WTC11 (cell line): ENCODE data around the gene RERG. TPM values are rescaled to one million over a fixed set of nuclear protein-coding genes. Genes with fewer than 3 reads are reported as not detected.

Source experiments
- ATAC-seq: fragments of 200-7000 bp; cut with Tn5 transposase; 2 replicates; pipeline ENCODE4 v1.10.0; 2021; ENCODE audit warnings: mild to moderate bottlenecking, moderate library complexity
- CTCF ChIA-PET: fragments of 300-600 bp; sonication (Branson Sonifier 250); formaldehyde crosslinking; loops from one replicate; lab custom pipeline; 2021; ENCODE audit warnings: antibody characterized with exemption; lab: Charles Lee
- POLR2A ChIA-PET: fragments of 350-600 bp; sonication (Branson Sonifier 250); formaldehyde crosslinking; loops from one replicate; lab custom pipeline; 2021; ENCODE audit warnings: antibody characterized with exemption; lab: Charles Lee
- DNase-seq: peaks from one replicate; pipeline ENCODE4 v3.0.0; 2021; ENCODE audit warnings: low spot score
- H3K27ac Mint-ChIP-seq: 2 replicates; pipeline ENCODE4 v1.8.0; 2021; ENCODE audit warnings: mixed read lengths
- H3K27me3 Mint-ChIP-seq: 2 replicates; pipeline ENCODE4 v1.8.0; 2021; ENCODE audit warnings: low read depth, mild to moderate bottlenecking, moderate library complexity, mixed read lengths
- H3K36me3 Mint-ChIP-seq: 2 replicates; pipeline ENCODE4 v1.8.0; 2021; ENCODE audit warnings: mixed read lengths
- H3K4me1 Mint-ChIP-seq: 2 replicates; pipeline ENCODE4 v1.8.0; 2022; ENCODE audit warnings: mixed read lengths
- H3K4me3 Mint-ChIP-seq: 2 replicates; pipeline ENCODE4 v1.8.0; 2021; ENCODE audit warnings: mild to moderate bottlenecking, moderate library complexity, mixed read lengths
- H3K9me3 Mint-ChIP-seq: 2 replicates; pipeline ENCODE4 v1.8.0; 2021; ENCODE audit warnings: mixed read lengths
- FOXK1 ChIP-seq: sonication (generic); formaldehyde crosslinking; IDR thresholded peaks from 2 replicates; pipeline ENCODE4 v1.8.0; 2022; ENCODE audit warnings: mild to moderate bottlenecking, moderate library complexity, missing genetic modification reagents
- IRF2 ChIP-seq: sonication (generic); formaldehyde crosslinking; IDR thresholded peaks from 2 replicates; pipeline ENCODE4 v1.8.0; 2022; ENCODE audit warnings: low read depth, missing genetic modification reagents, borderline replicate concordance
- JUN ChIP-seq: sonication (generic); formaldehyde crosslinking; IDR thresholded peaks from 2 replicates; pipeline ENCODE4 v1.8.0; 2023; ENCODE audit warnings: mild to moderate bottlenecking, missing genetic modification reagents
- MYBL2 ChIP-seq: sonication (generic); formaldehyde crosslinking; IDR thresholded peaks from 2 replicates; pipeline ENCODE4 v1.8.1; 2023; ENCODE audit warnings: mild to moderate bottlenecking, moderate library complexity, missing genetic modification reagents
- NR2C2 ChIP-seq: sonication (generic); formaldehyde crosslinking; IDR thresholded peaks from 2 replicates; pipeline ENCODE4 v1.8.0; 2022; ENCODE audit warnings: mild to moderate bottlenecking, missing genetic modification reagents
- NR3C1 ChIP-seq: sonication (generic); formaldehyde crosslinking; conservative IDR thresholded peaks from 2 replicates; pipeline ENCODE4 v1.8.1; 2023; ENCODE audit warnings: low read depth, mild to moderate bottlenecking, missing genetic modification reagents
- PRRX2 ChIP-seq: fragments of 250-450 bp; sonication (Bioruptor Pico); IDR thresholded peaks from 2 replicates; pipeline ENCODE4 v1.8.0; 2021; ENCODE audit warnings: mild to moderate bottlenecking
- RORB ChIP-seq: fragments of 250-450 bp; sonication (Bioruptor Pico); IDR thresholded peaks from 2 replicates; pipeline ENCODE4 v1.9.0; 2021; ENCODE audit warnings: mild to moderate bottlenecking
- TCF7 ChIP-seq: sonication (generic); formaldehyde crosslinking; IDR thresholded peaks from 2 replicates; pipeline ENCODE4 v1.8.0; 2022; ENCODE audit warnings: mild to moderate bottlenecking, low read depth, missing genetic modification reagents, moderate library complexity
- TP53 ChIP-seq: sonication (generic); formaldehyde crosslinking; IDR thresholded peaks from 2 replicates; pipeline ENCODE4 v1.8.1; 2023; ENCODE audit warnings: mild to moderate bottlenecking, missing genetic modification reagents
- ZNF423 ChIP-seq: fragments of 250-450 bp; sonication (Bioruptor Pico); IDR thresholded peaks from 2 replicates; pipeline ENCODE4 v2.1.2; 2022; ENCODE audit warnings: mild to moderate bottlenecking, moderate library complexity
- ZNF671 ChIP-seq: fragments of 250-450 bp; sonication (Bioruptor Pico); IDR thresholded peaks from 2 replicates; pipeline ENCODE4 v1.8.0; 2021; ENCODE audit warnings: mild to moderate bottlenecking
- total RNA-seq: library from RNA; stranded (reverse); gene quantifications from 3 replicates; pipeline ENCODE4 v1.2.3, GENCODE V29; 2021
- TF ChIP-seq, protein P1 (sequence below): fragments of 250-450 bp; sonication (Bioruptor Pico); IDR thresholded peaks from 2 replicates; pipeline ENCODE4 v1.9.0; 2021; ENCODE audit warnings: mild to moderate bottlenecking, borderline replicate concordance
- TF ChIP-seq, protein P2 (sequence below): sonication (generic); formaldehyde crosslinking; IDR thresholded peaks from 2 replicates; pipeline ENCODE4 v1.8.1; 2022; ENCODE audit warnings: mild to moderate bottlenecking, missing genetic modification reagents, moderate library complexity, borderline replicate concordance
- TF ChIP-seq, protein P3 (sequence below): sonication (generic); formaldehyde crosslinking; IDR thresholded peaks from 2 replicates; pipeline ENCODE4 v1.8.1; 2022; ENCODE audit warnings: low read depth, mild to moderate bottlenecking, moderate library complexity, missing genetic modification reagents, borderline replicate concordance
- TF ChIP-seq, protein P4 (sequence below): sonication (generic); formaldehyde crosslinking; IDR thresholded peaks from 2 replicates; pipeline ENCODE4 v1.8.1; 2023; ENCODE audit warnings: mild to moderate bottlenecking, missing genetic modification reagents, moderate library complexity
- TF ChIP-seq, protein P5 (sequence below): sonication (generic); formaldehyde crosslinking; IDR thresholded peaks from 2 replicates; pipeline ENCODE4 v1.8.0; 2022; ENCODE audit warnings: missing genetic modification reagents
- TF ChIP-seq, protein P6 (sequence below): sonication (generic); formaldehyde crosslinking; IDR thresholded peaks from 2 replicates; pipeline ENCODE4 v1.8.0; 2022; ENCODE audit warnings: mild to moderate bottlenecking, missing genetic modification reagents
- TF ChIP-seq, protein P7 (sequence below): sonication (generic); formaldehyde crosslinking; IDR thresholded peaks from 2 replicates; pipeline ENCODE4 v1.8.0; 2022; ENCODE audit warnings: mild to moderate bottlenecking, missing genetic modification reagents
- TF ChIP-seq, protein P8 (sequence below): sonication (generic); formaldehyde crosslinking; IDR thresholded peaks from 2 replicates; pipeline ENCODE4 v1.8.0; 2022; ENCODE audit warnings: mild to moderate bottlenecking, missing genetic modification reagents

The RERG gene
- total RNA-seq, 1 experiment from 2014 or later = 0.28 TPM

DNA sequence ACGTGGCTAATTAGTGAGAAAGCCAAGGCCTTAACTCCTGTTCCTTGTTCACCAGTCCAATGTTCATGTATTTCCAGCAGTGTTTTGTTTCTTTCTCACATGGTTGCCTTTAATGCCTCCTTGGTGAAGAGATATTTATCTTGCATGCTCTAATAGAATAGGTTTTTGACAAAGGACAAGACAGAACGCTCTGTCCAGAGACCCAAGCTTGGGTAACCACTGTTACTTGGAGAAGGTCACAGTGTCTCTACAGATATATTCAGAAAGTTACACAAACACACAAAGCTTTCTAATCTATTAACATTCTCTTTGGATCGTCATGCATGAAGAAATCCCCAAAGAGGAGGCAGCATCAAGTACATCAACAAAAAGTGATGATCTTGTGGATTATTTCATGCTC lies 33.1 kb downstream of the RERG start (continued):
- TF ChIP-seq, protein P1, sequence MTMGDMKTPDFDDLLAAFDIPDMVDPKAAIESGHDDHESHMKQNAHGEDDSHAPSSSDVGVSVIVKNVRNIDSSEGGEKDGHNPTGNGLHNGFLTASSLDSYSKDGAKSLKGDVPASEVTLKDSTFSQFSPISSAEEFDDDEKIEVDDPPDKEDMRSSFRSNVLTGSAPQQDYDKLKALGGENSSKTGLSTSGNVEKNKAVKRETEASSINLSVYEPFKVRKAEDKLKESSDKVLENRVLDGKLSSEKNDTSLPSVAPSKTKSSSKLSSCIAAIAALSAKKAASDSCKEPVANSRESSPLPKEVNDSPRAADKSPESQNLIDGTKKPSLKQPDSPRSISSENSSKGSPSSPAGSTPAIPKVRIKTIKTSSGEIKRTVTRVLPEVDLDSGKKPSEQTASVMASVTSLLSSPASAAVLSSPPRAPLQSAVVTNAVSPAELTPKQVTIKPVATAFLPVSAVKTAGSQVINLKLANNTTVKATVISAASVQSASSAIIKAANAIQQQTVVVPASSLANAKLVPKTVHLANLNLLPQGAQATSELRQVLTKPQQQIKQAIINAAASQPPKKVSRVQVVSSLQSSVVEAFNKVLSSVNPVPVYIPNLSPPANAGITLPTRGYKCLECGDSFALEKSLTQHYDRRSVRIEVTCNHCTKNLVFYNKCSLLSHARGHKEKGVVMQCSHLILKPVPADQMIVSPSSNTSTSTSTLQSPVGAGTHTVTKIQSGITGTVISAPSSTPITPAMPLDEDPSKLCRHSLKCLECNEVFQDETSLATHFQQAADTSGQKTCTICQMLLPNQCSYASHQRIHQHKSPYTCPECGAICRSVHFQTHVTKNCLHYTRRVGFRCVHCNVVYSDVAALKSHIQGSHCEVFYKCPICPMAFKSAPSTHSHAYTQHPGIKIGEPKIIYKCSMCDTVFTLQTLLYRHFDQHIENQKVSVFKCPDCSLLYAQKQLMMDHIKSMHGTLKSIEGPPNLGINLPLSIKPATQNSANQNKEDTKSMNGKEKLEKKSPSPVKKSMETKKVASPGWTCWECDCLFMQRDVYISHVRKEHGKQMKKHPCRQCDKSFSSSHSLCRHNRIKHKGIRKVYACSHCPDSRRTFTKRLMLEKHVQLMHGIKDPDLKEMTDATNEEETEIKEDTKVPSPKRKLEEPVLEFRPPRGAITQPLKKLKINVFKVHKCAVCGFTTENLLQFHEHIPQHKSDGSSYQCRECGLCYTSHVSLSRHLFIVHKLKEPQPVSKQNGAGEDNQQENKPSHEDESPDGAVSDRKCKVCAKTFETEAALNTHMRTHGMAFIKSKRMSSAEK (CRISPR knock-in tag) = no peak
- TF ChIP-seq, protein P2, sequence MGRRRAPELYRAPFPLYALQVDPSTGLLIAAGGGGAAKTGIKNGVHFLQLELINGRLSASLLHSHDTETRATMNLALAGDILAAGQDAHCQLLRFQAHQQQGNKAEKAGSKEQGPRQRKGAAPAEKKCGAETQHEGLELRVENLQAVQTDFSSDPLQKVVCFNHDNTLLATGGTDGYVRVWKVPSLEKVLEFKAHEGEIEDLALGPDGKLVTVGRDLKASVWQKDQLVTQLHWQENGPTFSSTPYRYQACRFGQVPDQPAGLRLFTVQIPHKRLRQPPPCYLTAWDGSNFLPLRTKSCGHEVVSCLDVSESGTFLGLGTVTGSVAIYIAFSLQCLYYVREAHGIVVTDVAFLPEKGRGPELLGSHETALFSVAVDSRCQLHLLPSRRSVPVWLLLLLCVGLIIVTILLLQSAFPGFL (CRISPR knock-in tag) = no peak
- TF ChIP-seq, protein P3, sequence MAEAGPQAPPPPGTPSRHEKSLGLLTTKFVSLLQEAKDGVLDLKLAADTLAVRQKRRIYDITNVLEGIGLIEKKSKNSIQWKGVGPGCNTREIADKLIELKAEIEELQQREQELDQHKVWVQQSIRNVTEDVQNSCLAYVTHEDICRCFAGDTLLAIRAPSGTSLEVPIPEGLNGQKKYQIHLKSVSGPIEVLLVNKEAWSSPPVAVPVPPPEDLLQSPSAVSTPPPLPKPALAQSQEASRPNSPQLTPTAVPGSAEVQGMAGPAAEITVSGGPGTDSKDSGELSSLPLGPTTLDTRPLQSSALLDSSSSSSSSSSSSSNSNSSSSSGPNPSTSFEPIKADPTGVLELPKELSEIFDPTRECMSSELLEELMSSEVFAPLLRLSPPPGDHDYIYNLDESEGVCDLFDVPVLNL (CRISPR knock-in tag) = no peak
- TF ChIP-seq NR2C2 (CRISPR knock-in tag) (no peak), ZNF423 (CRISPR knock-in tag) (no peak), IRF2 (CRISPR knock-in tag) (no peak), JUN (no peak), TP53 (CRISPR knock-in tag) (no peak)

DNA sequence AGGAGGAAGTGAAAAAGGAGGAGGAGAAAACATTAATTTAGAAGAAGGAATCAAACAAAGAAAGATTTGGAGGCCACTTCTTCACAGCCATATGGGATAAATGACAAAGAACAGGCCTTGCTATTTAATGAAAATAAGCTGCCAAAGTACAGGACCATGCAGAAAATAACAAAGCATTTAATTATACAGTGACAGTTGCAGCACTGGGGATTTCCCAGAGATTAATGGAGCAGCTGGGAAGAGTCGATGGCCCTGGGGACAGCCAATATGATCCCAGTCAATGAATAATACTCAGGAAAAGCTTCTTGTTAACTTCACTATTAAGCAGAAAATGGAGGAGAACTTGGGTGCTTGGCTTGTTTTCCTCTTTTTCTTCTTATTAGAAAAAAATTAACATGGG lies 34.6 kb downstream of the RERG start:
- POLR2A ChIA-PET = no interaction called here
- CTCF ChIA-PET = interaction anchor here (1.4 to 1.7 kb wide), 2 partner anchors 34 to 41 kb away, joined by 4 to 5 read pairs; partner anchors contain the start of gene RERG
- no peaks in the 10 kb centered on the region for H3K4me1 Mint-ChIP-seq
- TF ChIP-seq, protein P4, sequence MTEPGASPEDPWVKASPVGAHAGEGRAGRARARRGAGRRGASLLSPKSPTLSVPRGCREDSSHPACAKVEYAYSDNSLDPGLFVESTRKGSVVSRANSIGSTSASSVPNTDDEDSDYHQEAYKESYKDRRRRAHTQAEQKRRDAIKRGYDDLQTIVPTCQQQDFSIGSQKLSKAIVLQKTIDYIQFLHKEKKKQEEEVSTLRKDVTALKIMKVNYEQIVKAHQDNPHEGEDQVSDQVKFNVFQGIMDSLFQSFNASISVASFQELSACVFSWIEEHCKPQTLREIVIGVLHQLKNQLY (CRISPR knock-in tag) = no peak
- TF ChIP-seq FOXK1 (CRISPR knock-in tag) (no peak), ZNF671 (CRISPR knock-in tag) (no peak), TCF7 (CRISPR knock-in tag) (no peak), ZNF423 (CRISPR knock-in tag) (no peak), JUN (no peak), NR3C1 (CRISPR knock-in tag) (no peak), RORB (CRISPR knock-in tag) (no peak), MYBL2 (CRISPR knock-in tag) (no peak), TP53 (CRISPR knock-in tag) (no peak), PRRX2 (CRISPR knock-in tag) (no peak)
- TF ChIP-seq, protein P5, sequence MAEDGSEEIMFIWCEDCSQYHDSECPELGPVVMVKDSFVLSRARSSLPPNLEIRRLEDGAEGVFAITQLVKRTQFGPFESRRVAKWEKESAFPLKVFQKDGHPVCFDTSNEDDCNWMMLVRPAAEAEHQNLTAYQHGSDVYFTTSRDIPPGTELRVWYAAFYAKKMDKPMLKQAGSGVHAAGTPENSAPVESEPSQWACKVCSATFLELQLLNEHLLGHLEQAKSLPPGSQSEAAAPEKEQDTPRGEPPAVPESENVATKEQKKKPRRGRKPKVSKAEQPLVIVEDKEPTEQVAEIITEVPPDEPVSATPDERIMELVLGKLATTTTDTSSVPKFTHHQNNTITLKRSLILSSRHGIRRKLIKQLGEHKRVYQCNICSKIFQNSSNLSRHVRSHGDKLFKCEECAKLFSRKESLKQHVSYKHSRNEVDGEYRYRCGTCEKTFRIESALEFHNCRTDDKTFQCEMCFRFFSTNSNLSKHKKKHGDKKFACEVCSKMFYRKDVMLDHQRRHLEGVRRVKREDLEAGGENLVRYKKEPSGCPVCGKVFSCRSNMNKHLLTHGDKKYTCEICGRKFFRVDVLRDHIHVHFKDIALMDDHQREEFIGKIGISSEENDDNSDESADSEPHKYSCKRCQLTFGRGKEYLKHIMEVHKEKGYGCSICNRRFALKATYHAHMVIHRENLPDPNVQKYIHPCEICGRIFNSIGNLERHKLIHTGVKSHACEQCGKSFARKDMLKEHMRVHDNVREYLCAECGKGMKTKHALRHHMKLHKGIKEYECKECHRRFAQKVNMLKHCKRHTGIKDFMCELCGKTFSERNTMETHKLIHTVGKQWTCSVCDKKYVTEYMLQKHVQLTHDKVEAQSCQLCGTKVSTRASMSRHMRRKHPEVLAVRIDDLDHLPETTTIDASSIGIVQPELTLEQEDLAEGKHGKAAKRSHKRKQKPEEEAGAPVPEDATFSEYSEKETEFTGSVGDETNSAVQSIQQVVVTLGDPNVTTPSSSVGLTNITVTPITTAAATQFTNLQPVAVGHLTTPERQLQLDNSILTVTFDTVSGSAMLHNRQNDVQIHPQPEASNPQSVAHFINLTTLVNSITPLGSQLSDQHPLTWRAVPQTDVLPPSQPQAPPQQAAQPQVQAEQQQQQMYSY (CRISPR knock-in tag) = no peak
- TF ChIP-seq, protein P6, sequence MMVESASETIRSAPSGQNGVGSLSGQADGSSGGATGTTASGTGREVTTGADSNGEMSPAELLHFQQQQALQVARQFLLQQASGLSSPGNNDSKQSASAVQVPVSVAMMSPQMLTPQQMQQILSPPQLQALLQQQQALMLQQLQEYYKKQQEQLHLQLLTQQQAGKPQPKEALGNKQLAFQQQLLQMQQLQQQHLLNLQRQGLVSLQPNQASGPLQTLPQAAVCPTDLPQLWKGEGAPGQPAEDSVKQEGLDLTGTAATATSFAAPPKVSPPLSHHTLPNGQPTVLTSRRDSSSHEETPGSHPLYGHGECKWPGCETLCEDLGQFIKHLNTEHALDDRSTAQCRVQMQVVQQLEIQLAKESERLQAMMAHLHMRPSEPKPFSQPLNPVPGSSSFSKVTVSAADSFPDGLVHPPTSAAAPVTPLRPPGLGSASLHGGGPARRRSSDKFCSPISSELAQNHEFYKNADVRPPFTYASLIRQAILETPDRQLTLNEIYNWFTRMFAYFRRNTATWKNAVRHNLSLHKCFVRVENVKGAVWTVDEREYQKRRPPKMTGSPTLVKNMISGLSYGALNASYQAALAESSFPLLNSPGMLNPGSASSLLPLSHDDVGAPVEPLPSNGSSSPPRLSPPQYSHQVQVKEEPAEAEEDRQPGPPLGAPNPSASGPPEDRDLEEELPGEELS = no peak
- TF ChIP-seq, protein P7, sequence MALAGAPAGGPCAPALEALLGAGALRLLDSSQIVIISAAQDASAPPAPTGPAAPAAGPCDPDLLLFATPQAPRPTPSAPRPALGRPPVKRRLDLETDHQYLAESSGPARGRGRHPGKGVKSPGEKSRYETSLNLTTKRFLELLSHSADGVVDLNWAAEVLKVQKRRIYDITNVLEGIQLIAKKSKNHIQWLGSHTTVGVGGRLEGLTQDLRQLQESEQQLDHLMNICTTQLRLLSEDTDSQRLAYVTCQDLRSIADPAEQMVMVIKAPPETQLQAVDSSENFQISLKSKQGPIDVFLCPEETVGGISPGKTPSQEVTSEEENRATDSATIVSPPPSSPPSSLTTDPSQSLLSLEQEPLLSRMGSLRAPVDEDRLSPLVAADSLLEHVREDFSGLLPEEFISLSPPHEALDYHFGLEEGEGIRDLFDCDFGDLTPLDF (CRISPR knock-in tag) = no peak
- TF ChIP-seq, protein P8, sequence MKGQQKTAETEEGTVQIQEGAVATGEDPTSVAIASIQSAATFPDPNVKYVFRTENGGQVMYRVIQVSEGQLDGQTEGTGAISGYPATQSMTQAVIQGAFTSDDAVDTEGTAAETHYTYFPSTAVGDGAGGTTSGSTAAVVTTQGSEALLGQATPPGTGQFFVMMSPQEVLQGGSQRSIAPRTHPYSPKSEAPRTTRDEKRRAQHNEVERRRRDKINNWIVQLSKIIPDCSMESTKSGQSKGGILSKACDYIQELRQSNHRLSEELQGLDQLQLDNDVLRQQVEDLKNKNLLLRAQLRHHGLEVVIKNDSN (CRISPR knock-in tag) = no peak

More for the DNA sequence above, 34.6 kb downstream of the RERG start:
- Mint-ChIP-seq H3K27me3 (no peaks in the 10 kb centered on the region), H3K36me3 (no peaks in the 10 kb centered on the region), H3K4me3 (no peak overlapping the region), H3K9me3 (no peaks in the 10 kb centered on the region), H3K27ac (no peak overlapping the region)
- ATAC-seq (no peak), DNase-seq (no peak)
